ENCODE measurements around the gene SIRPD.

DNA sequence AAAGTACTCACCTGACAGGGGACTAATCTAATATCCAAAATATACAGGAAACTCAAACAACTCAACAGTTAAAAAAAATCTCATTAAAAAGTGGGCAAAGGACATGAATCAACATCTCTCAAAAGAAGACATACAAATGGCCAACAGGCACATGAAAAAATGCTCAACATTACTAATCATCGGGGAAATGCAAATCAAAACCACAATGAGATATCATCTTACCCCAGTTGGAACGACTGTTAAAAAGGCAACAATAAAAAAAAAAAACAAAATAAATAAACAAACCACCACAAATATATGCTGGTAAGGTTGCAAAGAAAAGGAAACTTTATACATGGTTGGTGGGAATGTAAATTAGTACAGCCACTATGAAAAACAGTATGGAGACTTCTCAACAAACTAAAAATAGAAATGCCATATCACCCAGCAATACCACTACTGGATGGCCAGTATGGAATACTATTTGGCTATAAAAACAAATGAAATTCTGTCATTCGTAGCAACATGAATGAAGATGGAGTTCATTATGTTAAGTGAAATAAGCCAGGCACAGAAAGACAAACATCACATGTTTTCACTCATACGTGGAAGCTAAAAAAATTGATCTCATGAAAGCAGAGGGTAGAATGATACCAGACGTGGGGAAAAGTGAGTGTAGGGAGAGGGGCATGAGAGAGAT, 72.9 kb downstream of the SIRPD start:
- TF ChIP-seq, protein P1, sequence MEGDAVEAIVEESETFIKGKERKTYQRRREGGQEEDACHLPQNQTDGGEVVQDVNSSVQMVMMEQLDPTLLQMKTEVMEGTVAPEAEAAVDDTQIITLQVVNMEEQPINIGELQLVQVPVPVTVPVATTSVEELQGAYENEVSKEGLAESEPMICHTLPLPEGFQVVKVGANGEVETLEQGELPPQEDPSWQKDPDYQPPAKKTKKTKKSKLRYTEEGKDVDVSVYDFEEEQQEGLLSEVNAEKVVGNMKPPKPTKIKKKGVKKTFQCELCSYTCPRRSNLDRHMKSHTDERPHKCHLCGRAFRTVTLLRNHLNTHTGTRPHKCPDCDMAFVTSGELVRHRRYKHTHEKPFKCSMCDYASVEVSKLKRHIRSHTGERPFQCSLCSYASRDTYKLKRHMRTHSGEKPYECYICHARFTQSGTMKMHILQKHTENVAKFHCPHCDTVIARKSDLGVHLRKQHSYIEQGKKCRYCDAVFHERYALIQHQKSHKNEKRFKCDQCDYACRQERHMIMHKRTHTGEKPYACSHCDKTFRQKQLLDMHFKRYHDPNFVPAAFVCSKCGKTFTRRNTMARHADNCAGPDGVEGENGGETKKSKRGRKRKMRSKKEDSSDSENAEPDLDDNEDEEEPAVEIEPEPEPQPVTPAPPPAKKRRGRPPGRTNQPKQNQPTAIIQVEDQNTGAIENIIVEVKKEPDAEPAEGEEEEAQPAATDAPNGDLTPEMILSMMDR (IDR thresholded peaks at IDR 0.05): no peak
- no peak for TF ChIP-seq EZH2 (IDR thresholded peaks at IDR 0.05)
